Fibroblast of lung (primary cell): Measurements from ENCODE around the gene ADORA1.

Experiments
- EZH2 ChIP-seq: IDR thresholded peaks from 2 replicates; pipeline ENCODE4 v1.5.1; 2012; ENCODE audit warnings: low read length, control low read depth, mild to moderate bottlenecking; ENCODE audit errors: missing control alignments
- TF ChIP-seq, protein P1 (sequence below), 2 donors: IDR thresholded peaks in 1 of 2; conservative IDR thresholded peaks in 1 of 2; 1 replicate in 1 of 2; 2 replicates in 1 of 2; pipeline ENCODE4 v1.5.1; 2011 to 2012; ENCODE audit warnings: low read length in 2 of 2, control low read depth in 1 of 2, inconsistent platforms in 1 of 2, low read depth in 1 of 2, mild to moderate bottlenecking in 1 of 2

DNA sequence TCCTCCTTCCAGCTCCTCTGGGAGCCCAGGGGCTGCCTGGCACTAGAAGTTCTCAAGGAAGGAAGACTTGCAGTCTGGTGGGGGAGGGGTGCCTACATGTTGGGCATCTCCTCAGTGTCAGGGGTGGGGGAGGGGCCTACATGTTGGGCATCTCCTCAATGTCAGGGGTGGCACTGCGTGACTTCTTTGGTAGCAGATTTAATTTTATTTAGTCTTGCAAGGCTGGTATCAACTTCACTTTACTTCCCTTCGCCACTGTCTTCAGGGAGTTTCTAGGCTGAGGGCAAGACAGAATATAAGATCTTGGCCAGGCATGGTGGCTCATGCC, 18.5 kb downstream of the ADORA1 start:
- TF ChIP-seq, protein P1, sequence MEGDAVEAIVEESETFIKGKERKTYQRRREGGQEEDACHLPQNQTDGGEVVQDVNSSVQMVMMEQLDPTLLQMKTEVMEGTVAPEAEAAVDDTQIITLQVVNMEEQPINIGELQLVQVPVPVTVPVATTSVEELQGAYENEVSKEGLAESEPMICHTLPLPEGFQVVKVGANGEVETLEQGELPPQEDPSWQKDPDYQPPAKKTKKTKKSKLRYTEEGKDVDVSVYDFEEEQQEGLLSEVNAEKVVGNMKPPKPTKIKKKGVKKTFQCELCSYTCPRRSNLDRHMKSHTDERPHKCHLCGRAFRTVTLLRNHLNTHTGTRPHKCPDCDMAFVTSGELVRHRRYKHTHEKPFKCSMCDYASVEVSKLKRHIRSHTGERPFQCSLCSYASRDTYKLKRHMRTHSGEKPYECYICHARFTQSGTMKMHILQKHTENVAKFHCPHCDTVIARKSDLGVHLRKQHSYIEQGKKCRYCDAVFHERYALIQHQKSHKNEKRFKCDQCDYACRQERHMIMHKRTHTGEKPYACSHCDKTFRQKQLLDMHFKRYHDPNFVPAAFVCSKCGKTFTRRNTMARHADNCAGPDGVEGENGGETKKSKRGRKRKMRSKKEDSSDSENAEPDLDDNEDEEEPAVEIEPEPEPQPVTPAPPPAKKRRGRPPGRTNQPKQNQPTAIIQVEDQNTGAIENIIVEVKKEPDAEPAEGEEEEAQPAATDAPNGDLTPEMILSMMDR (conservative IDR thresholded peaks at IDR 0.05 in 1 of 2, IDR thresholded peaks at IDR 0.05 in 1 of 2; ENCODE audit: low read depth in 1 of 2, low read length in 2 of 2), result no peak
- TF ChIP-seq EZH2, result no peak
